Keratinocyte (primary cell): ENCODE measurements around the gene UTF1. TPM values are rescaled to one million over a fixed set of nuclear protein-coding genes. Genes with fewer than 3 reads are reported as not detected.

Experiments used
- DNase-seq: peaks from one replicate; pipeline ENCODE4 v3.0.0-alpha.2; 2011; ENCODE audit warnings: low read depth, missing footprints, low spot score
- FAIRE-seq: peaks from 2 replicates; lab custom pipeline; 2011; peaks lifted over from hg19 to GRCh38; lab: Jason Lieb, UNC
- H2AFZ ChIP-seq: 2 replicates; pipeline ENCODE4 v1.6.0; 2012; ENCODE audit warnings: low read length, control low read depth, inconsistent platforms; ENCODE audit not compliant: control insufficient read depth
- H3K27ac ChIP-seq: 2 replicates; pipeline ENCODE4 v1.5.1; 2011; ENCODE audit warnings: low read length; ENCODE audit not compliant: control insufficient read depth, insufficient read depth
- H3K27me3 ChIP-seq: 3 replicates; pipeline ENCODE4 v1.6.0; 2011; ENCODE audit warnings: low read length; ENCODE audit not compliant: control insufficient read depth, insufficient read depth; ENCODE audit errors: extremely low read depth
- H3K36me3 ChIP-seq, 2 experiments: 2 replicates in 1 of 2; 3 replicates in 1 of 2; pipeline ENCODE4 v1.5.1; 2011; ENCODE audit warnings: low read length in 2 of 2, mild to moderate bottlenecking in 1 of 2; ENCODE audit not compliant: control insufficient read depth in 2 of 2, insufficient read depth in 2 of 2; ENCODE audit errors: extremely low read depth in 1 of 2
- H3K4me1 ChIP-seq: 3 replicates; pipeline ENCODE4 v1.5.1; 2011; ENCODE audit warnings: low read length; ENCODE audit not compliant: control insufficient read depth, insufficient read depth; ENCODE audit errors: extremely low read depth
- H3K4me2 ChIP-seq: 3 replicates; pipeline ENCODE4 v1.6.0; 2011; ENCODE audit warnings: low read depth, low read length; ENCODE audit not compliant: control insufficient read depth, insufficient read depth; ENCODE audit errors: extremely low read depth
- H3K4me3 ChIP-seq, 3 experiments: fragments of 200-600 bp in 1 of 3; sonication (generic) in 1 of 3; 2 replicates in 2 of 3; 3 replicates in 1 of 3; pipeline ENCODE4 v1.5.1; 2011 to 2016; ENCODE audit warnings: low read length in 3 of 3, mild to moderate bottlenecking in 3 of 3, control low read depth in 2 of 3, inconsistent platforms in 1 of 3, low read depth in 1 of 3, mixed read lengths in 1 of 3, mixed run types in 1 of 3, moderate library complexity in 1 of 3; ENCODE audit not compliant: control insufficient read depth in 2 of 3, insufficient read depth in 2 of 3; ENCODE audit errors: extremely low read depth in 1 of 3
- H3K79me2 ChIP-seq: 2 replicates; pipeline ENCODE4 v1.6.0; 2012; ENCODE audit warnings: low read length; ENCODE audit not compliant: control insufficient read depth, insufficient read depth
- H3K9ac ChIP-seq: 3 replicates; pipeline ENCODE4 v1.6.0; 2011; ENCODE audit warnings: low read length; ENCODE audit not compliant: control insufficient read depth, insufficient read depth; ENCODE audit errors: extremely low read depth
- H3K9me1 ChIP-seq: 3 replicates; pipeline ENCODE4 v1.6.0; 2011; ENCODE audit warnings: low read length; ENCODE audit not compliant: control insufficient read depth, insufficient read depth; ENCODE audit errors: extremely low read depth
- H3K9me3 ChIP-seq: 2 replicates; pipeline ENCODE4 v1.5.1; 2012; ENCODE audit warnings: low read depth, low read length; ENCODE audit not compliant: control insufficient read depth
- H4K20me1 ChIP-seq: 3 replicates; pipeline ENCODE4 v1.6.0; 2011; ENCODE audit warnings: low read length; ENCODE audit not compliant: control insufficient read depth, insufficient read depth; ENCODE audit errors: extremely low read depth
- EZH2 ChIP-seq: IDR thresholded peaks from one replicate; pipeline ENCODE4 v1.6.1; 2012; ENCODE audit warnings: inconsistent platforms, mild to moderate bottlenecking, low read length, moderate library complexity
- dilution Hi-C: fragments of 300-500 bp; cut with MboI; formaldehyde crosslinking; loops from one replicate; pipeline ENCODE4 v1.7.0; 2020; ENCODE audit warnings: low sequenced_read_pairs; ENCODE audit not compliant: extremely low pct_ligation_motif_present
- polyA plus RNA-seq, 5 experiments: library from polyadenylated mRNA; depleted of rRNA in 3 of 5; stranded (reverse) in 3 of 5; stranded (forward) in 1 of 5; unstranded in 1 of 5; fragments of >200 nt; gene quantifications; 1 replicate in 1 of 5; 2 replicates in 3 of 5; 3 replicates in 1 of 5; pipeline versions ENCODE4 v1.2.1 to v1.2.3, GENCODE V29; 2011 to 2012; ENCODE audit warnings: missing spikeins in 2 of 5, low read depth in 1 of 5, low replicate concordance in 1 of 5
- TF ChIP-seq, protein P1 (sequence below), 3 experiments: IDR thresholded peaks in 1 of 3; conservative IDR thresholded peaks in 1 of 3; optimal IDR thresholded peaks in 1 of 3; 2 replicates in 2 of 3; 3 replicates in 1 of 3; pipeline versions ENCODE3 to v1.5.1; 2011; ENCODE audit warnings: low read length in 3 of 3, mild to moderate bottlenecking in 3 of 3, moderate library complexity in 2 of 3, control low read depth in 1 of 3, inconsistent platforms in 1 of 3; ENCODE audit not compliant: insufficient read depth in 2 of 3; ENCODE audit errors: extremely low read depth in 1 of 3

UTF1 gene
- polyA plus RNA-seq, 1 donor (not counting 4 experiments of a cell fraction or from before 2014, with no cell fraction given): not detected

DNA sequence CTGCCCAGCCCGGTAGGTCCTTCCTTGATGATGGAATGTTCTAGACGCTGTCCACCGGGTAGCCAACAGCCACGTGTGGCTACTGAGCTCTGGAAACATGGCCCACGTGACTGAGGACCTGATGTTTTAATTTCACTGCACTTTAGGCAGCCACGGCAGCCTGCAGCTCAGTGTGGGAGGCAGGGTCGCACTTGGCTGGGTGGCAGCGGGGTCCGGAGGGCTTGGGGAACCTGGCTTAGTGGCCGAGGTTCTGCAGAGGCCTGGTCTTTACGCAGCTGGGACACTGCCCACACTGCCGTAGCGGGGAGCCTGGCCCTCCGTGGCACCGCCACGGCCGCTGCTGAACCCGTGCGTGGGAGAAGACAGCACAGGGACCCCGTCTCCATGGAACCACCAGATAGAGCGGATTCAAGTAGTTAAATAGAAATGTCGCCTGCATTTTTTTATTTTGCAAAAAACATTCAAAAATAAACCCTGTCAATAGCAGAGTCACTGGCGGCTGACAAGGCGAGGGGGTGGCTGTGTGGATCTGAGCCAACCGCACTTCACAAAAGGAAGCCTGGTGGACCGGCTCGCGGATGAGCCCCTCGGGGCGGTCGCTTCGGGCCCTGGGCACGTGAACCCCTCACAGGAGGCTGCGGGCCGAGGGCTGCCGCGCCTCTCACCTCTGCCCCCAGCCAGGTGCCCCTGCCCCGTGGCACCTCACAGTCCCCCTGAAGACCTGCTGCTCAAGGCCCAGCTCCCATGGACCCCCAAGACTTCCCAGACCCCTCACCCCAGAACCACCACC, 25.6 kb upstream of the UTF1 start:
- DNase-seq (no peak), FAIRE-seq (no peak)
- Histone ChIP-seq H4K20me1 (no peaks in the 10 kb centered on the region), H3K27ac (no peak overlapping the region), H2AFZ (no peak overlapping the region), H3K36me3 (no peaks in the 10 kb centered on the region), H3K9me1 (no peaks in the 10 kb centered on the region), H3K27me3 (peaks cover 19% of the 10 kb centered on the region), H3K4me3 (no peak overlapping the region), H3K9ac (no peak overlapping the region), H3K4me1 (no peaks in the 10 kb centered on the region), H3K79me2 (no peaks in the 10 kb centered on the region), H3K4me2 (no peak overlapping the region), H3K9me3 (no peaks in the 10 kb centered on the region)
- TF ChIP-seq, protein P1, sequence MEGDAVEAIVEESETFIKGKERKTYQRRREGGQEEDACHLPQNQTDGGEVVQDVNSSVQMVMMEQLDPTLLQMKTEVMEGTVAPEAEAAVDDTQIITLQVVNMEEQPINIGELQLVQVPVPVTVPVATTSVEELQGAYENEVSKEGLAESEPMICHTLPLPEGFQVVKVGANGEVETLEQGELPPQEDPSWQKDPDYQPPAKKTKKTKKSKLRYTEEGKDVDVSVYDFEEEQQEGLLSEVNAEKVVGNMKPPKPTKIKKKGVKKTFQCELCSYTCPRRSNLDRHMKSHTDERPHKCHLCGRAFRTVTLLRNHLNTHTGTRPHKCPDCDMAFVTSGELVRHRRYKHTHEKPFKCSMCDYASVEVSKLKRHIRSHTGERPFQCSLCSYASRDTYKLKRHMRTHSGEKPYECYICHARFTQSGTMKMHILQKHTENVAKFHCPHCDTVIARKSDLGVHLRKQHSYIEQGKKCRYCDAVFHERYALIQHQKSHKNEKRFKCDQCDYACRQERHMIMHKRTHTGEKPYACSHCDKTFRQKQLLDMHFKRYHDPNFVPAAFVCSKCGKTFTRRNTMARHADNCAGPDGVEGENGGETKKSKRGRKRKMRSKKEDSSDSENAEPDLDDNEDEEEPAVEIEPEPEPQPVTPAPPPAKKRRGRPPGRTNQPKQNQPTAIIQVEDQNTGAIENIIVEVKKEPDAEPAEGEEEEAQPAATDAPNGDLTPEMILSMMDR (optimal IDR thresholded peaks at IDR 0.05 in 1 of 3, IDR thresholded peaks at IDR 0.05 in 1 of 3, conservative IDR thresholded peaks at IDR 0.05 in 1 of 3; ENCODE audit: extremely low read depth in 1 of 3, insufficient read depth in 2 of 3, low read length in 3 of 3): no peak
- TF ChIP-seq EZH2: no peak
- dilution Hi-C loops: no loop called here

DNA sequence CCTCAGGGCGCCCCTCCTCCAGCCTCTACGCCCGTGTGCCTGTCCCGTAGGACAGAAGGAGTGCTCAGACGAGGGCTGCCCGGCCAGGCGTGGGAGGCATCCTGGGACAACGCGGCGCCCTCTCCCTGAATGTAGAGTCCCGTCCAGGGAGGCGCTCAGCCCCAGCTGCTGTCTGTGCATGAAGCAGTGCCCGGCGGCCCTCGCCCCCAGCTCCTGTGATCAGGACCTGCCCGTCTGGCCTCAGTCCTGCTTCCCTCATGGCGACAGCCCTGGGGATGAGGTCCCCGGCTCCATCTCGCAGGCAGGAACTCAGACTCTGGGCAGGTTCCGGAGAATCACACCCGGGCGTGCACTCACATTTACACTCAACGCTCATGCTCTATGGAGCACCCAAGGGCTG, 24.9 kb upstream of the UTF1 start:
- dilution Hi-C loops: no loop called here
- no peak for DNase-seq
- no peak overlapping the region for H2AFZ ChIP-seq
- no peaks in the 10 kb centered on the region for H3K9me3 ChIP-seq
- H3K4me3 ChIP-seq: no peak overlapping the region
- H3K4me2 ChIP-seq: no peak overlapping the region
- H4K20me1 ChIP-seq: no peaks in the 10 kb centered on the region
- H3K27ac ChIP-seq: no peak overlapping the region
- FAIRE-seq: no peak
- TF ChIP-seq, protein P1 (optimal IDR thresholded peaks at IDR 0.05 in 1 of 3, IDR thresholded peaks at IDR 0.05 in 1 of 3, conservative IDR thresholded peaks at IDR 0.05 in 1 of 3; ENCODE audit: extremely low read depth in 1 of 3, insufficient read depth in 2 of 3, low read length in 3 of 3): no peak
- no peak for TF ChIP-seq EZH2
- no peaks in the 10 kb centered on the region for H3K4me1 ChIP-seq
- H3K36me3 ChIP-seq: no peaks in the 10 kb centered on the region
- H3K79me2 ChIP-seq: no peaks in the 10 kb centered on the region
- peaks cover 19% of the 10 kb centered on the region for H3K27me3 ChIP-seq
- H3K9me1 ChIP-seq: no peaks in the 10 kb centered on the region
- H3K9ac ChIP-seq: no peak overlapping the region
